HCT116 (cell line): ENCODE data around the gene THSD7B. TPM values are rescaled to one million over a fixed set of nuclear protein-coding genes. Genes with fewer than 3 reads are reported as not detected.

Source experiments
- ATAC-seq: fragments of 200-7000 bp; cut with Tn5 transposase; 2 replicates; pipeline ENCODE4 v1.9.1; 2020; ENCODE audit warnings: mild to moderate bottlenecking, moderate library complexity
- BruUV-seq: library from RNA; stranded (reverse); fragments of 400-500 nt; replicated peaks from 2 replicates; lab custom pipeline; 2021; lab: Mats Ljungman, UMichigan
- CTCF ChIA-PET: fragments of 300-600 bp; sonication (Branson Sonifier 250); formaldehyde crosslinking; loops from one replicate; lab custom pipeline; 2021; ENCODE audit warnings: antibody characterized with exemption; lab: Charles Lee
- POLR2A ChIA-PET: fragments of 300-600, 350-600 bp; sonication (Branson Sonifier 250); formaldehyde crosslinking; loops from one replicate; lab custom pipeline; 2021; ENCODE audit warnings: antibody characterized with exemption; lab: Charles Lee
- RAD21 ChIA-PET, 2 experiments: fragments of 300-600 bp; sonication (Branson Sonifier 250); formaldehyde crosslinking; loops; one replicate each; lab custom pipeline; 2023; ENCODE audit warnings: low total read pairs in 2 of 2; ENCODE audit not compliant: uncharacterized antibody in 2 of 2, unreplicated experiment in 2 of 2, low non-redundant PET in 1 of 2; lab: Charles Lee
- DNase-seq: peaks from one replicate; pipeline ENCODE4 v3.0.0-alpha.2; 2010; ENCODE audit warnings: low read depth, low spot score
- H2AFZ ChIP-seq: fragments of 200-600 bp; shearing (Covaris generic), sonication (generic); 2 replicates; pipeline ENCODE4 v1.6.1; 2017; ENCODE audit warnings: low read depth, mixed run types, mixed read lengths, antibody characterized with exemption, low read length; ENCODE audit not compliant: poor library complexity, severe bottlenecking
- H3K27ac ChIP-seq: 2 replicates; pipeline ENCODE4 v1.5.1; 2012; ENCODE audit warnings: low read depth, low read length
- H3K27me3 ChIP-seq: fragments of 200-600 bp; sonication (generic); 2 replicates; pipeline ENCODE4 v1.6.1; 2016; ENCODE audit warnings: mixed run types, low read length, mixed read lengths; ENCODE audit not compliant: insufficient read depth
- H3K36me3 ChIP-seq, 2 experiments: fragments of 200-500 bp in 1 of 2; fragments of 200-600 bp in 1 of 2; sonication (Bioruptor generic) in 1 of 2; sonication (generic) in 1 of 2; 2 replicates each; pipeline versions ENCODE4 v1.5.1 to v1.6.1; 2014 to 2016; ENCODE audit warnings: low read length in 2 of 2, inconsistent platforms in 1 of 2, mixed read lengths in 1 of 2, mixed run types in 1 of 2; ENCODE audit not compliant: insufficient read depth in 2 of 2, control insufficient read depth in 1 of 2
- H3K4me1 ChIP-seq, 2 experiments: fragments of 200-600 bp in 1 of 2; sonication (generic) in 1 of 2; 2 replicates each; pipeline versions ENCODE4 v1.5.1 to v1.6.1; 2012 to 2017; ENCODE audit warnings: low read length in 2 of 2, inconsistent platforms in 1 of 2, mild to moderate bottlenecking in 1 of 2, mixed read lengths in 1 of 2, mixed run types in 1 of 2, moderate library complexity in 1 of 2; ENCODE audit not compliant: insufficient read depth in 2 of 2, control insufficient read depth in 1 of 2
- H3K4me2 ChIP-seq: fragments of 200-600 bp; sonication (generic); 2 replicates; pipeline ENCODE4 v1.6.1; 2017; ENCODE audit warnings: mixed run types, low read length, mixed read lengths
- H3K4me3 ChIP-seq, 2 experiments: fragments of 200-600 bp in 1 of 2; sonication (generic) in 1 of 2; replicated peaks in 1 of 2; 2 replicates each; pipeline ENCODE4 v1.5.1; 2011 to 2016; ENCODE audit warnings: low read length in 2 of 2, control low read depth in 1 of 2, low read depth in 1 of 2, mild to moderate bottlenecking in 1 of 2, mixed read lengths in 1 of 2, mixed run types in 1 of 2
- H3K79me2 ChIP-seq: fragments of 200-600 bp; sonication (generic); 2 replicates; pipeline ENCODE4 v1.6.1; 2017; ENCODE audit warnings: mild to moderate bottlenecking, mixed run types, low read length, moderate library complexity, mixed read lengths; ENCODE audit not compliant: insufficient read depth
- H3K9ac ChIP-seq: fragments of 200-600 bp; sonication (generic); 2 replicates; pipeline ENCODE4 v1.6.1; 2016; ENCODE audit warnings: low read length, mixed read lengths
- H3K9me2 ChIP-seq: fragments of 200-600 bp; sonication (generic), shearing (Covaris generic); 2 replicates; pipeline ENCODE4 v1.6.1; 2017; ENCODE audit warnings: mixed run types, mild to moderate bottlenecking, moderate library complexity; ENCODE audit not compliant: insufficient read depth
- H3K9me3 ChIP-seq, 2 experiments: fragments of 200-500 bp in 1 of 2; fragments of 200-600 bp in 1 of 2; sonication (Bioruptor generic) in 1 of 2; sonication (generic) in 1 of 2; 2 replicates each; pipeline ENCODE4 v1.6.1; 2014 to 2017; ENCODE audit warnings: low read length in 2 of 2, mixed read lengths in 2 of 2, inconsistent platforms in 1 of 2, low read depth in 1 of 2, mild to moderate bottlenecking in 1 of 2, mixed run types in 1 of 2, moderate library complexity in 1 of 2; ENCODE audit not compliant: control insufficient read depth in 1 of 2, insufficient read depth in 1 of 2
- H4K20me1 ChIP-seq: fragments of 200-600 bp; sonication (generic), shearing (Covaris generic); 2 replicates; pipeline ENCODE4 v1.6.1; 2017; ENCODE audit warnings: mixed run types, mild to moderate bottlenecking, moderate library complexity; ENCODE audit not compliant: insufficient read depth
- ATF3 ChIP-seq: IDR thresholded peaks from 2 replicates; pipeline ENCODE4 v1.6.1; 2012
- CBX3 ChIP-seq: IDR thresholded peaks from 2 replicates; pipeline ENCODE4 v1.6.1; 2012; ENCODE audit warnings: low read depth
- CTCF ChIP-seq, 3 experiments: fragments of 200-600 bp in 1 of 3; sonication (generic) in 1 of 3; IDR thresholded peaks in 2 of 3; conservative IDR thresholded peaks in 1 of 3; 2 replicates each; pipeline ENCODE4 v1.5.1; 2012 to 2017; ENCODE audit warnings: low read depth in 2 of 3, low read length in 2 of 3, antibody characterized with exemption in 1 of 3, borderline replicate concordance in 1 of 3, control low read depth in 1 of 3, mild to moderate bottlenecking in 1 of 3, mixed read lengths in 1 of 3, mixed run types in 1 of 3, moderate library complexity in 1 of 3; ENCODE audit not compliant: insufficient read depth in 1 of 3
- RAD21 ChIP-seq: IDR thresholded peaks from 2 replicates; pipeline ENCODE4 v1.6.1; 2012; ENCODE audit warnings: low read depth, mild to moderate bottlenecking
- SIN3A ChIP-seq: IDR thresholded peaks from 2 replicates; pipeline ENCODE4 v1.6.1; 2012; ENCODE audit warnings: low read depth
- intact Hi-C: fragments of 100-400 bp; cut with micrococcal nuclease; formaldehyde crosslinking; loops from 2 replicates; pipeline ENCODE4 v1.10.0; 2022
- total RNA-seq: library from RNA; stranded (reverse); gene quantifications from one replicate; pipeline ENCODE4 v1.2.1, GENCODE V29; 2021; ENCODE audit not compliant: unreplicated experiment

The THSD7B gene
- total RNA-seq, 1 experiment from 2014 or later = not detected

DNA sequence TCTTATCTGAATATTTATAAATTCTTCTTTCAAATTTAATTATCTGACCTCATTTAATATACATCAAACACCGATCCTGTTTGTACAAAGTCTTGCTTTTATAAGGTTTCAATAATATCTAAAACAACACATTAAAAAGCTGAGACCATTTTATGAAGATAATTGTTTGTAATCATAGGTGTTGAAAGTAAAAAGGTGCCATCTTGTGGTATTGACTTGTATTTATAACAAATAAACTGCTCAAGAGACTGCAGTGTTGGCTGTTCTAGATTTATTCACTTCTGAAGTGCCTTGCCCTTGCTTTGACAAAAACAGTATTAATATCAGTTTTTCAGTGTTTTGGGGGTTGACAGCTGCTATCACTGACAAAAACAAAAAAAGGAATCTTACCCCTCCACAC is 912.1 kb downstream of the THSD7B start:
- Histone ChIP-seq H3K4me3 (no peak overlapping the region), H3K79me2 (no peaks in the 10 kb centered on the region), H3K9ac (no peak overlapping the region), H3K9me2 (no peaks in the 10 kb centered on the region), H2AFZ (no peak overlapping the region)
- DNase-seq = no peak
- RAD21 ChIA-PET = no interaction called here
- TF ChIP-seq CBX3 (no peak), RAD21 (peak; percentile 14; the same call in 1 of the 2 replicates), ATF3 (no peak), CTCF (IDR thresholded peaks at IDR 0.05 in 2 of 3, conservative IDR thresholded peaks at IDR 0.05 in 1 of 3; ENCODE audit: borderline replicate concordance in 1 of 3, insufficient read depth in 1 of 3, low read depth in 2 of 3, low read length in 2 of 3) (peak in 1 of 3 experiments; percentile 17; a peak in 2 of 6 replicates)
- TF ChIP-seq, all 23 proteins: peak for 2
- no peaks in the 10 kb centered on the region for H3K4me1 ChIP-seq
- H3K4me2 ChIP-seq = no peak overlapping the region
- no peaks in the 10 kb centered on the region for H3K9me3 ChIP-seq
- intact Hi-C loops = loop anchor here (10.0 kb wide), 1 partner anchor 1253 kb away; no protein-coding TSS in a partner anchor
- POLR2A ChIA-PET = no interaction called here
- ATAC-seq = no peak
- H3K36me3 ChIP-seq = no peaks in the 10 kb centered on the region
- no peak overlapping the region for H3K27ac ChIP-seq
- no TSS peak for BruUV-seq
- H3K27me3 ChIP-seq = no peaks in the 10 kb centered on the region
- H4K20me1 ChIP-seq = no peaks in the 10 kb centered on the region
- CTCF ChIA-PET = no interaction called here

- Histone ChIP-seq H3K4me1 (no peaks in the 10 kb centered on the region), H3K36me3 (no peaks in the 10 kb centered on the region), H3K27me3 (no peaks in the 10 kb centered on the region), H3K9me2 (no peaks in the 10 kb centered on the region), H3K27ac (no peak overlapping the region), H3K4me2 (no peak overlapping the region), H3K4me3 (no peak overlapping the region), H4K20me1 (no peaks in the 10 kb centered on the region), H3K9ac (no peak overlapping the region), H3K79me2 (no peaks in the 10 kb centered on the region), H3K9me3 (no peaks in the 10 kb centered on the region), H2AFZ (no peak overlapping the region)
- RAD21 ChIA-PET = no interaction called here
- CTCF ChIA-PET = no interaction called here
- TF ChIP-seq CBX3 = no peak
- TF ChIP-seq SIN3A = no peak
- POLR2A ChIA-PET = no interaction called here
- DNase-seq (no peak), ATAC-seq (no peak)
- intact Hi-C loops = no loop called here
- BruUV-seq = no TSS peak
Observed at GRCh38 chr2:137689549-137689948, 924.2 kb downstream of the THSD7B start.
